HG02642 (cell line): Measurements from ENCODE around the gene NT5DC1.

Experiments
- ATAC-seq: cut with Tn5 transposase; IDR thresholded peaks from one replicate; pipeline ENCODE4 v1.9.1; 2021; ENCODE audit warnings: mild to moderate bottlenecking; ENCODE audit not compliant: unreplicated experiment, poor library complexity

Gene NT5DC1

GRCh38 chr6:116175344-116175743 is 74.7 kb downstream of the NT5DC1 start:
- no peak for ATAC-seq

DNA sequence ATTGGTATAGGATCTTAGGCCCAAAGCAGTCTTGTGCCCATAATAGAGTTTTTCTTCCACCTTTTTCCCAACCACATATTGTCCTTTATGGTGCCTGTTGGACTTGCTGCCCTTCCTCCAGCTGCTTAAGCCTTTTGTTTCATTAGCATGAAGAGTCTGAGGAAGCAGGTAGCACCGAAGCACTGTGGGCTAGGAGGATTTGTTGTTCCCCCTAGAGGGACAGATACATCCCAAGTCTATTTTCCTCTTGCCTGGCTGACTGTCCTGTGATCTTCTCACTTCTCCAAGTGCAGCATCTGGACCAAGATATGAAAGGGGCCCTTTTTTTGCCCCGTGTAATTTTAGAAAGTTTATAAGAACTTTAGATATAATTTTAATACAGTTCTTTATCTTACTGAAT is 75.9 kb downstream of the NT5DC1 start:
- no peak for ATAC-seq

DNA sequence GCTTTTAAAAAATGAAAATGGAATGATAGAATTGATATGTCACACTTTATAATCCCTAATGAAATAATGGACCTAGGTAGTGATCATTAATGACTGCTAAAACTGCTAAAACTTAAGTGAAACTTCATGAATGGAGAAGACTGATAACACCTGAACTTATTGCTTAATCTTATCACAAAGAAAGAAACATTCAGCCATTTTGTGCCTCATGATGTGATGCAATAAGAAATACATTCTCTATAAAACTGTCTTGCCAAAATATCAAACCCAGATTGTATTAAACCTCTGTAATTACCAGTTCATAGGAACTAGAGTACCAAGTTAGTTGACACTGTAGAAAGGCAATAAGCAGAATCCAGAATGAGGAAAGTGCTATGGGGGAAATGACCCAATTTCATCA is 79.7 kb downstream of the NT5DC1 start:
- ATAC-seq: no peak

- ATAC-seq: no peak
Measured at GRCh38 chr6:116189472-116189871, 88.8 kb downstream of the NT5DC1 start.

GRCh38 chr6:116190550-116190949 is 89.9 kb downstream of the NT5DC1 start:
- no peak for ATAC-seq

- ATAC-seq: no peak
Measured at GRCh38 chr6:116191881-116192280, 91.2 kb downstream of the NT5DC1 start.

GRCh38 chr6:116192786-116193185 is 92.1 kb downstream of the NT5DC1 start:
- no peak for ATAC-seq

- no peak for ATAC-seq
Measured at GRCh38 chr6:116196841-116197240, 96.2 kb downstream of the NT5DC1 start.

DNA sequence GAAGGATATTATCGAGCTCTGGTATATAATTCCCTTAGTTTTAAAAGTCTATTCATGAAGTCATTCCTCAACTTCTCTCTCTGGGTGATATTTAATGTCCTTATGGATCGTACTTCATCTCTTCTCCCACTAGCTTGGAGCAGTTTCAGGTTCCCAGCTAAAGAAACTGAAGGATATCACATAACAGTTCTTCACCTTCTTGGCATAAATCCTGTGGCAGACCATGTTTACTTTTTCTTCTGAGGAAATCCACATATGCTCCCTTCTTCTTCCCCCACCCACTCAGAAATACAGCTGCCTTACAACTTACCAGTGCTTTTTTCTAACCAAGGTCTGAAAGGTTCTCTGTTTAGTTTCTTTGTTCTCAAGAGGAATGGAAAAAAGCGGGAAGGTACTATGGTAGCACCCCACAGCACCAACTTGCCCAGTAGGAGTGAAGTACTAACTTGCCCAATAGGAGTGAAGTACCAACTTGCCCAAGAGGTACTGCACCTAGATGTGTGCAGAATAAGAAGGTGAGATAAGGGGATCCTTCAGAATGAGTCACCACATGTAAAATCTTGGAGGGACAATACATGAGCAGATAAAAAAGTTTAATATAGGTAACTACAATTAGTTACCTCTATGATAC is 100.1 kb downstream of the NT5DC1 start:
- no peak for ATAC-seq

DNA sequence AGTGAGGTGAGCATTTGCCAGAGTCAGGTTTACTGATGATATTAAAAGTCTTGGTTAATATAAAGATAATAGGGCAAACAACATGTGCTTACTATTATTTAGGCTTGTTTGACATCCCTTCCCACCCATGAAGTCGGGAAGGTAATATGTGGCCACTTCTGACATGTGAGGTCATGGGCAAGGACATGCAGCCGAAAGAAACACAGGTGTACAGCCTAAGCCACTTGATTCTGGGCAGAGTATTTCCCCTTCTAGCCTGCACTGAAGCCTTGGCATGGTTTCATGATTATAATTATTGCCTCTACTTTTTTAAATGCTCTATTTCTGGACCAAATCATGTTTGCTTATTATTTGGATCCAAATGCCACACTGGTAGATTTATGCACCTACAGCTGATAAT is 100.9 kb downstream of the NT5DC1 start:
- ATAC-seq: no peak

DNA sequence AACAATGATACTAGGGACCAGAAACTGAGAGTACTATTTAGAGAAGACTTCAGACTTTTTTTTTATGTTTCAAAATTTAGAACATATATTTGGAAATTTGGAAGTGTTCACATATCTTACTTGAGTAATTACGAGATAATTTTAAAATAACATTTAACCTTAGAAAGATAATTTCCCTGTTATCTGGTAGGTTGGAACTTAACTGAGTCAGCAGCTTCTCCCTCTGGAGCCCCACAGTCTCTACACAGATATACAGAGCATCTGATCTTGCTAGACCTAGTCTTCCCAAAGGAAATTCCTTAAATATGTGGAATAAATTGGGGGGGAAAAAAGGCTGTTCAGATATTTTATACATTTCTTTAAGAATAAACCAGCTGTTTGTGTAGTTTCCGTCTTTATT is 104.6 kb downstream of the NT5DC1 start:
- ATAC-seq: no peak

GRCh38 chr6:116206231-116206903 is 105.7 kb downstream of the NT5DC1 start:
- ATAC-seq: no peak

GRCh38 chr6:116208056-116208785 is 107.6 kb downstream of the NT5DC1 start:
- no peak for ATAC-seq

DNA sequence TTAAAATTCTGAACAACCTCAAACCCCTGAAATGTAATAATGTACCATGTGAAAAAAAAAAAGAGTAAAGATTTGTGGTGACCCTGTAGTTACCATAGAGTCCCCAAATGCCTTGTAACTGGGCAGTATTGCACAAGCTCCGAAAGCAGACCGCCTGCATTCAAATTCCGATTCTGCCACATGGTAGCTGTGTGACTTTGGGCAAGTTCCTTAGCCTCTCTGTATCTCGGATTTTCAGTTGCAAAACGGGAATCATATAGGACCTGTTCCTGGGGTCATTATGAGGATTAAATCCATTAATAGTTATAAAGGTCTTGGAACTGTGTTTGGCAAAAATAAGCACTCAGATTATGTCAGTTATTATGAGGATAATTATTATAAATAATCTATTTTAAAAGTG is 109.7 kb downstream of the NT5DC1 start:
- ATAC-seq: no peak

GRCh38 chr6:116210750-116211425 is 110.2 kb downstream of the NT5DC1 start:
- ATAC-seq: no peak

DNA sequence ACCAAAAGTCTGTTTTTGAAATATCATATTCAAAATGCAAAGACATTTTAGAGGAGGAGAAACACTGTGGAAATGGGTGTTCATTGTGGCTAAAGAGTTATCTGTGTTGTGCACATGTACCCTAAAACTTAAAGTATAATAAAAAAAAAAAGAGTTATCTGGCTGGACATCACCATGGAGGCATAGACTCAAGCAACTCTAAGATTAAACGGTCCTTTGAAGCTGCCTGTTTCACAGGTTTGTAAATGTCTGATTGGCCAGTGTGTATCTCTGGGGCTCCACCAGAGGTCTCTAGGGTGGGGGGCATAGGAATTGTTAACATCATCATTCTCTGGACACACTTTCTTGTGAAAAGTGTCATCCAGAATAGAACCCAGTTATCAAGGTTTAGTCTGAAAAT is 114.0 kb downstream of the NT5DC1 start:
- ATAC-seq: no peak

DNA sequence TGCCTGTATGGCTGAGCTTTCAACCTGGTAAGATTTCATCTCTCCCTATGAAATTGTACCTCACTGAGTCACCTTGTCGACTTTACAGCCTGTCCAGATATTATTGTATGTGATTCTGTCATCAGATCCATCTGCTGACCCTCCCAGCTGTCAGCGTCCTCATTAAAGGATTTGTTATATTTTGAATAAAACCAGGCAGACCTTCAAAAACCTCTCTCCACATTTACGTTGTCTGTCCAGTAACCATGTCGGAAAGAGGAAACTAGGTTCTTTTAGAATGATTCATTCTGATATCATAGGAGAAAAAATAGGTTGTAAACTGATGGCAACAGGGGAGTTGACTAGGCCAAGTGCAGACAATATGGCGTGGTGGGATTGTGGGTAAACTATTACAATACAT is 114.8 kb downstream of the NT5DC1 start:
- no peak for ATAC-seq

DNA sequence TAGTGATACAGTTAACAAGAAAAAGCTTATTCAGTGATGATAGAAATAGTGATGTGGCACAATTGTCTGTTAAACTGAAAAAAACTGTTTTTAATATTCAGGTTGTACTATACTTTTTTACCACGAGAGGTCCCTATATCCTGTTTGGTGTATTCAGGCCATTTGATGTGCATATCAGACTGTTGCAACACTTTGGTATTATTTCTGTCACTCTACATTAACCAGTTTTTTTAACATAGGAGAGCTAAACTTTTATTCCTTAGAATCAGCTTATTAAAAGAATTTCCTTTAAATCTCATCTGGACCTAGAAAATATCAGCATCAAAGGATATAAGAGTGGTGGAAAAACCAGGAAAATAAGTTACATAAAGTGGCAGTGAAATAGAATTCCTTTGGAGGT is 116.4 kb downstream of the NT5DC1 start:
- ATAC-seq: no peak

DNA sequence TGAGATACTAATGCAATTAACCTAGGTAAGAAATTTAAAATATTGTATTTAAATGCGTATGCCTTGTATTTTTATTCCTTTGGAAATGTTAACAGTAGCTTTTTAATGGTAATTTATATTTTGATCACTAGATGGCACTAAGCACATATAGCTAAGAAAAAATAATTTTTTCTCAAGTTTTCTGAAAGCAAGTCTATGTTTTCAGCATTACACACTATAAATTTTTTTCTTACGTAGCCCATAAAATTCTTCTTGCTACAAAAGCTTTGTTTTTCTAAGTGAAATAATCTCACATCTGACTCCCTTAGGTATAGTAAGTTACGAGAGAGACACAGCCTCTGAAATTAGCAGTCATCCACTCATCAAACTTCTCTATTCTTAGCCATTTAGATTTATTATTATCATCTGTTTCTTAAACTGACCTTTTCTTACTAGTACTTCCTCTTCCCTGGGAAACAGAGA is 117.5 kb downstream of the NT5DC1 start:
- no peak for ATAC-seq

- no peak for ATAC-seq
Measured at GRCh38 chr6:116218866-116219265, 118.2 kb downstream of the NT5DC1 start.

DNA sequence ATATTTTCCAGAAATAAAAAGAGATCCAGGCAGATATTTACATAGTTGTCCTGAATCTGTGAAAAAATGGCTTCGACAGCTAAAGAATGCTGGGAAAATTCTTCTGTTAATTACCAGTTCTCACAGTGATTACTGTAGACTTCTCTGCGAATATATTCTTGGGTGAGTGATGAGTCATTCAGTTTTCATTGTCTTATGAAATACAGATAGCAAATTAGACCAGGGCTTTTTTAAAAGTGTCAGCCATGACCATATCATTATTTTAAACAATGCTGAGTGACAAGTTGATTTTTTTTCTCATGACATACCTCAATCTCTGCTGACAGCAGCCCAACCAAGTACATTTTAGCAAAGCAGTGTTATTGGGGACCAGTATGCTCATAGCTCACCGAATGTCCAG is 120.4 kb downstream of the NT5DC1 start:
- ATAC-seq: no peak
